Astrocyte (in vitro differentiated cells and primary cell): ENCODE measurements around the gene ZFYVE28. TPM values are rescaled to one million over a fixed set of nuclear protein-coding genes. Genes with fewer than 3 reads are reported as not detected.

ENCODE experiments used
- DNase-seq: peaks from one replicate; pipeline ENCODE4 v3.0.0-alpha.2; 2010; ENCODE audit warnings: low read depth
- FAIRE-seq: peaks from 2 replicates; lab custom pipeline; 2011; peaks lifted over from hg19 to GRCh38; lab: Jason Lieb, UNC
- H2AFZ ChIP-seq: 2 replicates; pipeline ENCODE4 v1.6.0; 2012; ENCODE audit warnings: low read depth, low read length, inconsistent platforms
- H3K27ac ChIP-seq: 2 replicates; pipeline ENCODE4 v1.5.1; 2011; ENCODE audit warnings: low read depth, low read length, inconsistent platforms
- H3K27me3 ChIP-seq: 2 replicates; pipeline ENCODE4 v1.6.0; 2011; ENCODE audit warnings: low read length, inconsistent platforms; ENCODE audit not compliant: insufficient read depth
- H3K36me3 ChIP-seq: 2 replicates; pipeline ENCODE4 v1.5.1; 2011; ENCODE audit warnings: low read length, inconsistent platforms; ENCODE audit not compliant: insufficient read depth
- H3K4me1 ChIP-seq: 2 replicates; pipeline ENCODE4 v1.5.1; 2011; ENCODE audit warnings: low read length, inconsistent platforms; ENCODE audit not compliant: insufficient read depth
- H3K4me2 ChIP-seq: 2 replicates; pipeline ENCODE4 v1.6.0; 2012; ENCODE audit warnings: low read length, inconsistent platforms
- H3K4me3 ChIP-seq: 2 replicates; pipeline ENCODE4 v1.5.1; 2011; ENCODE audit warnings: low read depth, mild to moderate bottlenecking, low read length, inconsistent platforms; ENCODE audit not compliant: insufficient read depth
- H3K79me2 ChIP-seq: 2 replicates; pipeline ENCODE4 v1.6.0; 2012; ENCODE audit warnings: mild to moderate bottlenecking, low read length, inconsistent platforms; ENCODE audit not compliant: insufficient read depth
- H3K9ac ChIP-seq: 2 replicates; pipeline ENCODE4 v1.6.0; 2012; ENCODE audit warnings: mild to moderate bottlenecking, low read length, inconsistent platforms
- H3K9me3 ChIP-seq: 2 replicates; pipeline ENCODE4 v1.5.1; 2012; ENCODE audit warnings: low read depth, mild to moderate bottlenecking, low read length, inconsistent platforms; ENCODE audit not compliant: insufficient read depth
- H4K20me1 ChIP-seq: 2 replicates; pipeline ENCODE4 v1.6.0; 2012; ENCODE audit warnings: low read length, inconsistent platforms; ENCODE audit not compliant: insufficient read depth
- H3K27ac Mint-ChIP-seq: one replicate; pipeline ENCODE4 v1.8.0; 2021; ENCODE audit warnings: mild to moderate bottlenecking, mixed read lengths; ENCODE audit not compliant: unreplicated experiment
- H3K27me3 Mint-ChIP-seq: one replicate; pipeline ENCODE4 v1.8.0; 2021; ENCODE audit warnings: low read depth, mixed read lengths; ENCODE audit not compliant: unreplicated experiment
- H3K36me3 Mint-ChIP-seq: one replicate; pipeline ENCODE4 v1.8.0; 2021; ENCODE audit warnings: low read depth, mixed read lengths; ENCODE audit not compliant: unreplicated experiment
- H3K4me1 Mint-ChIP-seq: one replicate; pipeline ENCODE4 v1.8.0; 2021; ENCODE audit warnings: low read depth, mixed read lengths; ENCODE audit not compliant: unreplicated experiment
- H3K4me3 Mint-ChIP-seq: one replicate; pipeline ENCODE4 v1.8.0; 2021; ENCODE audit warnings: mild to moderate bottlenecking, moderate library complexity, mixed read lengths; ENCODE audit not compliant: unreplicated experiment
- H3K9me3 Mint-ChIP-seq: one replicate; pipeline ENCODE4 v1.8.0; 2021; ENCODE audit warnings: mild to moderate bottlenecking, mixed read lengths; ENCODE audit not compliant: unreplicated experiment
- CTCF ChIP-seq: IDR thresholded peaks from 2 replicates; pipeline ENCODE4 v1.5.1; 2011; ENCODE audit warnings: low read depth, mild to moderate bottlenecking, inconsistent platforms, low read length, moderate library complexity; ENCODE audit not compliant: insufficient read depth
- EZH2 ChIP-seq: IDR thresholded peaks from 2 replicates; pipeline ENCODE4 v1.6.1; 2012; ENCODE audit warnings: mild to moderate bottlenecking, low read length, inconsistent platforms; ENCODE audit not compliant: insufficient read depth
- total RNA-seq: library from RNA; stranded (reverse); gene quantifications from 2 replicates; pipeline ENCODE4 v1.2.1, GENCODE V29; 2021

ZFYVE28 gene
- total RNA-seq, 1 donor from 2014 or later: 0.68 TPM

GRCh38 chr4:2362266-2363055, 56.0 kb downstream of the ZFYVE28 start:
- Histone ChIP-seq H4K20me1 (no peaks in the 10 kb centered on the region), H3K79me2 (no peaks in the 10 kb centered on the region), H3K27ac (no peak overlapping the region), H3K4me1 (no peaks in the 10 kb centered on the region), H3K9ac (no peak overlapping the region), H3K4me3 (no peak overlapping the region), H3K9me3 (no peaks in the 10 kb centered on the region), H3K36me3 (no peaks in the 10 kb centered on the region), H2AFZ (no peak overlapping the region), H3K4me2 (no peak overlapping the region), H3K27me3 (peaks cover 21% of the 10 kb centered on the region)
- no peaks in the 10 kb centered on the region for H3K9me3 Mint-ChIP-seq
- H3K4me3 Mint-ChIP-seq: no peak overlapping the region
- H3K36me3 Mint-ChIP-seq: no peaks in the 10 kb centered on the region
- peaks cover 48% of the 10 kb centered on the region for H3K27me3 Mint-ChIP-seq
- FAIRE-seq: no peak
- DNase-seq: no peak
- H3K4me1 Mint-ChIP-seq: no peaks in the 10 kb centered on the region
- H3K27ac Mint-ChIP-seq: no peak overlapping the region
- TF ChIP-seq EZH2 (no peak), CTCF (no peak)

DNA sequence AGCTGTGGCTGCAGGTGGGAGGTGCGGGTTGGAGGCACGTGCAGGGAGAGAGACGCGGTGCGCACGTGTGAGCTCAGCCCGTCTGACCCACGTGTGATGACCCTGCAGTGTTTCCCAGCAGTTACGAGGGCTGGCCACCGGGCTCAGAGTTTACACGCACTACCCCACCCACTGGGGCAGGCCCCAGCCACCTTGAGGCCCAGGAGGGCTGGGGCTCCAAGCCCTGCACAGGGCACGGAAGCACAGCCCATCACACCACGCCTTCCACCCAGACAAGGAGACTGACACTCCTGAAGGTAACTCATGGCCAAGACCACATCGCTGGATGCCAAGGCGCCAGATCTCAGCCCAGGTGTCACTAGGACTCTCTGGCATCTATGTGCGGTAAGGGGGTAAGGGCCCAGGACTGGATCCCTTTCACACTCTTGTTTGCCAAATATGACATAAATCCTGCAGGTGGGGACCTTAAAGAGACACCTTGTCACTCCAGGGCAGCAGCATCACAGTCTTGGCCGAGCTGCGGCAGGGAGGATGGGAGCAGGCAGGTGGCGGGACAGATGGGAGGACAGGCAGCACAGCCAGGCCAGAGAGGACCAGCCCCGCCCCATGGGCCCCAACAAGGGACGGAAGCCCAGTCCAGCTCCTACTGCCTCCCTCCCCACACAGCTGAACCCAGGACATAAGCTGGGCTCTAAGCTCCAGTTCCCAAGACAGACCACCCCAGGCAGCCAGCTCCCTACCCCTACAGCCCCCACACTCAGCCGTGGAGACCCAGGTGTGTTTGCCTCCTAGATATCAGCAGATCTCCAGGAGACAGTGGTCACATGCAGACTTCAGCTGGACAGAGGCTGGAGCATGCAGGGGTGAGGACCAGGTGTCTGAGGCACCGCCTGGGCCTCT, 56.8 kb downstream of the ZFYVE28 start:
- Histone ChIP-seq H3K4me1 (no peaks in the 10 kb centered on the region), H3K9ac (no peak overlapping the region), H3K9me3 (no peaks in the 10 kb centered on the region), H3K4me2 (no peak overlapping the region), H3K36me3 (no peaks in the 10 kb centered on the region), H3K27ac (no peak overlapping the region), H4K20me1 (no peaks in the 10 kb centered on the region), H3K79me2 (no peaks in the 10 kb centered on the region), H3K27me3 (peaks cover 18% of the 10 kb centered on the region), H3K4me3 (no peak overlapping the region), H2AFZ (no peak overlapping the region)
- Mint-ChIP-seq H3K4me1 (no peaks in the 10 kb centered on the region), H3K4me3 (no peak overlapping the region), H3K27me3 (peaks cover 41% of the 10 kb centered on the region), H3K9me3 (no peaks in the 10 kb centered on the region), H3K36me3 (no peaks in the 10 kb centered on the region), H3K27ac (no peak overlapping the region)
- FAIRE-seq: no peak
- no peak for DNase-seq
- TF ChIP-seq EZH2 (no peak), CTCF (no peak)
